Kidney glomerular epithelial cell (primary cell): ENCODE data around the gene COL9A1.

Experiments used
- DNase-seq: peaks from one replicate; lab custom pipeline; 2025; lab: John Stamatoyannopoulos, UW

COL9A1 gene

GRCh38 chr6:70225055-70225454 is 77.8 kb downstream of the COL9A1 start:
- no peak for DNase-seq

GRCh38 chr6:70222439-70222749 is 80.5 kb downstream of the COL9A1 start:
- DNase-seq: no peak

- DNase-seq: no peak
These were observed 81.0 kb downstream of the COL9A1 start for GRCh38 chr6:70221715-70222438.

GRCh38 chr6:70221025-70221714 is 81.7 kb downstream of the COL9A1 start:
- DNase-seq: peak; percentile 41

GRCh38 chr6:70219943-70220613 is 82.8 kb downstream of the COL9A1 start:
- DNase-seq: peak; percentile 3

GRCh38 chr6:70216767-70217166 is 86.1 kb downstream of the COL9A1 start:
- no peak for DNase-seq

- no peak for DNase-seq
These were observed 87.3 kb downstream of the COL9A1 start for GRCh38 chr6:70215460-70216108.

- no peak for DNase-seq
These were observed 92.4 kb downstream of the COL9A1 start for GRCh38 chr6:70210462-70210861.

GRCh38 chr6:70208235-70208790 is 94.6 kb downstream of the COL9A1 start:
- DNase-seq: no peak

- DNase-seq: no peak
These were observed 104.1 kb downstream of the COL9A1 start for GRCh38 chr6:70198785-70199184.

GRCh38 chr6:70196531-70196930 is 106.4 kb downstream of the COL9A1 start:
- DNase-seq: no peak

GRCh38 chr6:70194421-70194820 is 108.5 kb downstream of the COL9A1 start:
- no peak for DNase-seq

- no peak for DNase-seq
These were observed 114.7 kb downstream of the COL9A1 start for GRCh38 chr6:70188202-70188601.

GRCh38 chr6:70186461-70186860 is 116.4 kb downstream of the COL9A1 start:
- no peak for DNase-seq

- DNase-seq: no peak
These were observed 118.2 kb downstream of the COL9A1 start for GRCh38 chr6:70184723-70185122.

GRCh38 chr6:70183538-70183937 is 119.3 kb downstream of the COL9A1 start:
- no peak for DNase-seq

- DNase-seq: no peak
These were observed 121.8 kb downstream of the COL9A1 start for GRCh38 chr6:70180901-70181599.

- DNase-seq: no peak
These were observed 122.5 kb downstream of the COL9A1 start for GRCh38 chr6:70180183-70180900.

GRCh38 chr6:70176842-70177550 is 125.9 kb downstream of the COL9A1 start:
- DNase-seq: no peak

GRCh38 chr6:70175770-70176169 is 127.1 kb downstream of the COL9A1 start:
- DNase-seq: no peak
